Measurements from ENCODE around the gene CHRNA4.

DNA sequence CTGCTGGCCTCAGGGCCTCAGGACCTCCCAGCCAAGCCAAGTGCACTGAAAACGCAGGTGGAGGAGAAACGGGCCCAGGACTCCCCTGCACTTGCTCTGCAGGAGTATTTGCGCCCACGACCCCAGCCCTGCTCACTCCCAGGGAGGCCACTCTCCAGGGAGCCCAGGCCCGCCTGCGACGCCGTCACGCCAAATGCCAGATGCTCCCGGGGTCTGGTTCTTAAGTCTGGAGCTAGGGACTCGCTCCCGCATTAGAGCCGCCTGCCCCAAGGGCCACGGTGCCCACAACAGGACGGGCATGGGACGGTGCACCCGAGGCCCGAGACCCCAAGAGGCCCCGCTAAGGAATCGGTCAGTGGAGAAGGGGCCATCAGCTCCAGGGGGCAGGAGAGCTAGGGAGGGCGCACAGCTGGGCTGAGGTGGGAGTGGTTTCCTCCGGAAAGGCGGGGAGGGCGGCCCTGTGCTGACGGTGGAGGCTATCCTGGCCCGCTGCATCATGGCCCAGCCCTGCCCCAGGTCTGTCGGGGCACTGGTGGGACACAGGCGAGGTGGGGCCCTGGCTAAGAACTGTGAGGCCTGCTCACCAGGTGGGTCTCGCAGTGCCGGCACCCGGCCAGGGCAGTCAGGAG lies 44.1 kb upstream of the CHRNA4 start:
- TF ChIP-seq, protein P1, sequence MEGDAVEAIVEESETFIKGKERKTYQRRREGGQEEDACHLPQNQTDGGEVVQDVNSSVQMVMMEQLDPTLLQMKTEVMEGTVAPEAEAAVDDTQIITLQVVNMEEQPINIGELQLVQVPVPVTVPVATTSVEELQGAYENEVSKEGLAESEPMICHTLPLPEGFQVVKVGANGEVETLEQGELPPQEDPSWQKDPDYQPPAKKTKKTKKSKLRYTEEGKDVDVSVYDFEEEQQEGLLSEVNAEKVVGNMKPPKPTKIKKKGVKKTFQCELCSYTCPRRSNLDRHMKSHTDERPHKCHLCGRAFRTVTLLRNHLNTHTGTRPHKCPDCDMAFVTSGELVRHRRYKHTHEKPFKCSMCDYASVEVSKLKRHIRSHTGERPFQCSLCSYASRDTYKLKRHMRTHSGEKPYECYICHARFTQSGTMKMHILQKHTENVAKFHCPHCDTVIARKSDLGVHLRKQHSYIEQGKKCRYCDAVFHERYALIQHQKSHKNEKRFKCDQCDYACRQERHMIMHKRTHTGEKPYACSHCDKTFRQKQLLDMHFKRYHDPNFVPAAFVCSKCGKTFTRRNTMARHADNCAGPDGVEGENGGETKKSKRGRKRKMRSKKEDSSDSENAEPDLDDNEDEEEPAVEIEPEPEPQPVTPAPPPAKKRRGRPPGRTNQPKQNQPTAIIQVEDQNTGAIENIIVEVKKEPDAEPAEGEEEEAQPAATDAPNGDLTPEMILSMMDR (IDR thresholded peaks at IDR 0.05; ENCODE audit: low read depth, low read length): no peak
- TF ChIP-seq EZH2phosphoT487 (IDR thresholded peaks at IDR 0.05; ENCODE audit: low read depth): no peak

All from OCI-LY3 (cell line).